AG20443 (cell line): ENCODE data around the gene CHRD.

Experiments used
- DNase-seq: peaks from one replicate; pipeline ENCODE4 v3.0.0; 2012; ENCODE audit warnings: low spot score, mixed read lengths

The CHRD gene

GRCh38 chr3:184346480-184347190 lies 33.2 kb upstream of the CHRD start:
- DNase-seq: no peak

- no peak for DNase-seq
Observed at GRCh38 chr3:184347321-184348056, 32.4 kb upstream of the CHRD start.

DNA sequence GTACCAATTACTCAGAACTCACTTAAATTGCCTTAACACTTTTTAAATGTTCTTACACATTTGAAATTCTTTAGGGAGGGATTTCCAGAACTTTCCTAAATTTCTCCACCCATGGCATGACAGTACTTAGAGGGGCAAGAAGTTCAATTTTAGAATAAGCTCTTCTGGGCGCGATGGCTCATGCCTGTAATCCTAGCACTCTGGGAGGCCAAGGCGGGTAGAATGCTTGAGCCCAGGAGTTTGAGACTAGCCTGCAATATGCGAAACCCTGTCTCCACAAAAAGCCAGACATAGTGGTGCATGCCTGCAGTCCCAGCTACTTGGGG lies 31.8 kb upstream of the CHRD start:
- DNase-seq: no peak

- DNase-seq: no peak
Observed at GRCh38 chr3:184349563-184350470, 30.0 kb upstream of the CHRD start.

DNA sequence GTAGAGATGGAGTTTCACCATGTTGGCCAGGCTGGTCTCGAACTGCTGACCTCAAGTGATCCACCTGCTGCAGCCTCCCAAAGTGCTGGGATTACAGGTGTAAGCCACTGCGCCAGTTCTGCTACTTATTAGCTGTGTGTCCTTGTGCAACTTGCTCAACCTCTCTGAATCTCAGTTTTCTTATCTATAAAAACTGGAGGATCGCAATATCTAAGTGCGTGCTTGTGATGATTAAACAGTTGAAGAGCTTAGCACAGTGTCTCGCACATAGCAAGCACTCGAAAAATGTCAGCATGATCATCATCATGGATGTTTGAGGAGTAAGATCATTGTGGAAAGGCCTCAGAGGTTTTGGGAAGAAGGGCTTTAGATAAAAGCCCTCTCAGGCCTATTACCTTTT lies 29.2 kb upstream of the CHRD start:
- DNase-seq: no peak

DNA sequence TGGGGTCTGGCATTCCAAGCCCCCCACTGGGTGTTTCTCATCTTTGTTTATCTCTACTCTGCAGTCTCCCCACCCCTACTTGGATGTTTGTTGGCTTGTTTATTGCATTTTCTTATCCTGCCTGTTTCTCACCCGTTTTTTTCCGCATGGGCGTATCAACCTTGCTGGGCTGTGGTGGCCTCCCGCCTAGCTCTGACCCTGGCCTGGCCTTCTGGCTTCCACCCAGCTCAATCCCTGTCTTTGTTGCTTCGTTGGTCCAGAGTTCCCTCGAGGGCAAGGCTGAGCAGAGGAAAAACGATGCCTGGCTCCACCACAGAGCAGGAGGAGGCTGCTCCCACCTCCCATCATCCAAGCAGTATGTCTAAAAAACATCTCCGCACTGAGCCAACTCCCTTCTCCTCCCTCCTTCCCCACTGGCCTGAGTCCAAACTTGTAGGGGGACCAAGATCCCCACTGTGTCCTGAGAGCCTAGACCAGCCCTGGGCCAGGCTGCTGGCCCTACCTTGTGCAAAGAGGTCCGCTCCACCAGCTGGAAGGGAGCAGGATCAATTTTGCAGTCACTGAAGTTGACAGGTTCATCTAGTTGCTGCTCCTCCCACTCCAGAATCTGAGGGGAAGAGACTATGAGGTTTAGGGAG lies 28.2 kb upstream of the CHRD start:
- DNase-seq: no peak

- DNase-seq: no peak
Observed at GRCh38 chr3:184352149-184352785, 27.6 kb upstream of the CHRD start.

- no peak for DNase-seq
Observed at GRCh38 chr3:184352897-184353545, 26.8 kb upstream of the CHRD start.

DNA sequence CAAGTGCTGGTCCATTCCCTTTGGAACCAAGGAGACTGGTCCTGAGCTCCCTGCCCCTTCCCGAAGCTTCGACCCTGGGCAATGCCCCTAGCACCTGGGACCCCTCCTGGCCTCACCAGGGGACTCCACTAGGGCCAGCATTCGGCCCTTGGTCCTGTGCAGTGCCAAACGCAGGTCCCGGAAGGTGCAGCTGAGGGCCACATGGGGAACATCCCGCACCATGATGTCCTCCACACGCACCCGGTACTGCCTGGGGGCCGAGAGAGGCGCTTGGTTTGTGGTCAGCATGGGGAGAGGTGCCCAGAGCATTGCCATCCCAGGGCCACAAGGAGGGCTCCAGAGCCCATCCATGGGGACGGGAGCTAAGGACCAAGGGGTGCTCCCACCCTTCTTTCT lies 26.3 kb upstream of the CHRD start:
- no peak for DNase-seq

GRCh38 chr3:184354121-184354728 lies 25.6 kb upstream of the CHRD start:
- peak; percentile 71 for DNase-seq

GRCh38 chr3:184354754-184355153 lies 25.1 kb upstream of the CHRD start:
- DNase-seq: no peak

GRCh38 chr3:184355261-184356040 lies 24.4 kb upstream of the CHRD start:
- no peak for DNase-seq

DNA sequence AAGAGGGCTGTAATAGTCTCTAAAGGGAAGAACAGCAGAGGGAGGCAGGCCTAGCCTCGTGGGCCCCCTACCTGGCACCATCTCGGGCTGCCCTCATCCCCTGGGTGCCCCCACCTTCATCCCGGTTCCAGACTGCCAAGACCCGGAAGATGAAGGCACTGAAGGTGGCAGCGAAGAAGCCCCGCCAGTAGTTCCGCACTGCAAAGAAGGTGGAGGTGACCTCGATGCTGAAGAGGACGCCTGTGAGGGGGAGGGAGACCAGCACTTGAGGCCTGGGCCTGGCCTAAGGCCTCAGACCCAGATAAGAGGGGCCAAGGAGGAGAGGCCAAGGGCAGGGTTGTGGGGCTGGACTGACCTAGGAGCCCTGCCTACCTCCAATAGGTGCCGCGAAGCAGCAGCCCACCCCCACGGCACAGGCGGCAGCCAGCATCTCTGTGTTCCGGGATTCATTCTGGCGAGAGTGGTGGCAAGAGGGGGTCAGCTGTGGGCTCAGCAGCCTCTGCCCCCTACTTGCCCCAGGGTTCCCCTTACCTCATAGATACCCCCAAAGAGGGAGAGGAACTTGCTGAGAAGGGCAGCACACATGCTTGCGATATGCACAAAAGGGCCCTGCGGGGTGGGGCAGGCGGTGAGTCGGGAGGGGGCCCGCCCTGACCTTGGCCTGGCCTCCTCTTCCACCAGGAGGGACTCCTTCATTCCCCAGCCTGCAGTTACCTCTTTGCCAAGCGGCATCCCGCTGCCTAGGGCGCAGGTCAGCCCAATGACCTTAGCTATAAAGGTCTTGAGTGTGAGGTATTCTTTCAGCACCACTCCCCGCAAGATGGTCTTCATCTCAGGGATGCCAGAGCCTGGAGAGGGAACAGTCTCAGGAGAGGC lies 22.4 kb upstream of the CHRD start:
- DNase-seq: no peak

- no peak for DNase-seq
Observed at GRCh38 chr3:184358124-184358767, 21.6 kb upstream of the CHRD start.

- DNase-seq: no peak
Observed at GRCh38 chr3:184358921-184359350, 20.9 kb upstream of the CHRD start.

DNA sequence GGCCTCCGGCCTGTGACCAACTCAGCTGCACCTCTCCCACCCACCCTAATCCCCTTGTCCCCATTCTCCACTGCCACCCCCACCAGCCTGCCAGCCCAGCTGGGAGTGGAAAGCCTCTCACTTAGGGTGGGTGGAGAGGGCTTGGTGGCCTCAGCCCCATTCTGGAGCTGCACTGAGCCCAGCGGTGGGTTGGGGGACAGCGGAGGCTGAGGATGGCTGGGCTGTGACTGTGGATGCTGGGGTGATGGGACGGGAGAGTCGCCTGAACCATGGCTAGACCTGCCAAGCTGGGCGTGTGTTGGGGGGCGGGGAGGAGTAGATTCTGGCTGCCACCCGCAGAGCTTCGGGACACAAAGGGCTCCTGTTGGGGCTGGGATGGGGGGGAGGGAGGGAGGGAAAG lies 20.2 kb upstream of the CHRD start:
- no peak for DNase-seq

- DNase-seq: no peak
Observed at GRCh38 chr3:184360070-184360928, 19.6 kb upstream of the CHRD start.
